GM19240 (cell line): ENCODE results near the gene ADO.

Experiments
- DNase-seq: peaks from one replicate; pipeline ENCODE4 v3.0.0; 2011; ENCODE audit warnings: low spot score; ENCODE audit not compliant: insufficient read length

Gene ADO

DNA sequence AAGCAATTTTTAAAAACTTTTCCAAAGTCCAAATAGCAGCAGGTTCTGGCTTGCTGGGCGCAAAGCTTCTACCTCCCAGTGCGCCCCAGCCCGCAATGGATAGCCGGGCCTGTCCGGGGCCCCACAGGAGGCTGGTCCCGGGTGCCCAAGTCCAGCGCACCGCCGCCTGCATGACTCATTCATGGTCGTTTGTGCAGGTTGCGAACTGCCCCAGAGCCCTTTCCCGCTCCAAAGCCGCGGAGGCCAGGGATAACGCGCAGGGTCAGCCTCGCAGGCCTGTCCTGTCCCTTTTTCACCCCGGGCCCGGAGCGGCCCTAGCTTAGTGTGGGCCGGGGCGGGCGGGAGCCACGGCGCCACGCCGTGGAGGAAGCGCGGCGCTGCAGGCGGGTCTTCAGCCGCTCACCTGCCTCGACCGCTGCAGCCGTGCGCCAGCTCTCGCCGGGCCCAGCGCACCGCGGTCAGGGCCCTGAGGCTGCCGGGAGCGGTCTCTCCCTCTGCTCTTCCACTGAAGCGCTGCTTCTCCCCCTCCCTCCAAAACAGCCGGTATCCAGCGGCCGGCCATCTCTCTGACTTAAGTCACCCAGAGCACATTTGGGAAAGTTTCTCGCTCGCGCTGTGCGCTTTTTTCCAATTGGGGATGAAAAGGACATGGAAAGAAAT lies 13.4 kb downstream of the ADO start:
- DNase-seq, result peak; percentile 62

DNA sequence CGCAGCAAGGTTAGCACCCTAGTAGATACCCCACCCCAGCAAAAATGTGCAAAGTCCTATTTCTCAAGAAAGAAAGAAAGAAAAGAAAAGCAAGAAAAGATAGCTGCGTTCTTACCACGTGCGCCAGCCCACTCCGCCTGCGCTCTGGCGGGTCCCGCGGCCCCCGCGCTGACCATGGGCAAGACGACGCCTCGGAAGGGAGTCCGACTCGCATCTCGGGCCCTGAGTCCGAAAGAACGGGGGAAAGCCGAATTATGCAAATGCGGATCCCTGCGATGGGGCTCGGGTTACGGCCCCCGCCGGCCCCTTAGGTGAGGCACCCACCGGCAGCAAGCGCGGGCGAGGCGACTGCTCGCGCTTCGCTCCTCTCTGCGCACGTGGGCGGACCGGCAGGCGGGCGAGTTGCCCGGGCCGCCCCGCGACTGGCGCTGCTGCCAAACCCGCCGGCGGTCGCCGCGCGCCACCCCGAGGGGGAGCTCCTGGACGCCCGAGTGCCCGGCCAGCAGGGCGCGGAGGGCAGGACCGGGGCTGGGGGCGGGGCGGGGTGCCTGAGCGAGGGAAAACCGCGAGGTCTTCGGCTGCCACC lies 14.0 kb downstream of the ADO start:
- no peak for DNase-seq

DNA sequence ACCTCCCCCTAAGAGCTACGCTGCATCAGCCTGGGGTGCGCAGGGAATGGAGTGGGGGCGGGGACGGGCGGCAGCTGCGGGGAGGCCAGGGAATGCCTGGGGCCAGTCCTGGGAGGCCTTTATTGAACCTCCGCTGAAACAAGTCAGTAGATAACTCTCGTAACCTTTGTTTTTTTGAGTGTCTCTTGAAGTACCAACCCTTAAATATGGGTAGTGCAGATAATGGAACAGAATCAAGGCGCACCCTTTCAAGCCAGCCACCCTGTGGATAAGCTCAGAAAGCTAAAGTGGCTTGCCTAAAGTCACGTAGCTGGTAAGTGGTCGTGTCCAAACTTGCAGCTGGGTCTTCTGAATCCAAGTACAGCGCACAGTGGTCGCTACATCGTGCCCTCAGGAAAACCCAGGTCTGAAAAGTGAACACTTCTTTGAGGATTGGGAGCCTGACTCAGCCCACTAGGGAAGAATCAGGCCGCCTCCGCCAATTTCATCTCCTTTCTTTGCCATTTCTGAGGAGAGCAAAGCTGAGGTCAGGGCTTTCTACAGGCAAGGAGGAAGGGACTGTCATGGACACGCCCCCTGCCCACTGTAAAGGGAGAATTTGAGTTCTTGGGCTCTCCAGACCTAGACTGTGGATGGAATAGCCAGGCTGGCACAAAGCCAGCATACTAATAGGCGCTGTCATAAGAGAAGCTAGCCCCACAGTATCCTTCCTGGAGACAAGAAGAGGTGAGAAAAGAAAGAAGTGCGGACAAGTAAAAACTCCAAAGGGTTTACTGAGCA lies 14.8 kb downstream of the ADO start:
- DNase-seq, result no peak

DNA sequence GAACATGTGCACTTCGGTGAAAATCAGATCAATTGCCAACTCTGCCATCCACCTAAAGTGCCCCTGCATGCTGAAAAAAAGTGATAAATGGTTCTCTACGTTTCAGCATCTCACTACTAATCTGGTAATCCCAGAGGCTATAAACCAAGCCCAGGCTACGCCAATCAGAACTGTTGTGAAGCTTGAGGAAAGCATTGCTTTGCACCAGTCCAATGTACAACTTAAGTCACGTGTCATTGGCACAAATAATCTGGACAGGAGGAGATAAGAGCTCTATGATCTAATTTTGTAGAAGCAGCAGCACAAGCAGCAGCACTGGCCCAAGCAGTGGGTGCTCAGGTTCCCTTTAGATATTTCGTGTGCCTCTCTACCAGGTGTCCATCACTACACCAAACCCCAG lies 16.1 kb downstream of the ADO start:
- no peak for DNase-seq

DNA sequence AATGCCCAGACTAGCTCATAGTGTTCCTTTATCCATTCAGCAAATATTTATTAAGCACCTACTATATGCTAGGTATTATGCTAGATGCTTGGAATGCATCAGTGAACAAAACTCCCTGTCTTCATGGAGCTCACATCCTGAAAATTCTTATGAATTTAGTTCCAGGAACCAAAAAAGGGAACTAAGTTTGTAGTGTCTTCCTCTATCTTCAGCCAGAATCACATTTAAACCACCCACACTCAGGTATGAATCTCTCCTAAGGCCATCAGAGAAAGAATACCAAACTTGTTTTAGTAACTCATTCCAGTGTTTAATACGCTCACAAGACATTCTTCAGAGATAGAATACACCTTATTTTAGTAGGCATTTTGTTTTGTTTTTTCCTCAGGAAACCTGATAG lies 21.8 kb downstream of the ADO start:
- no peak for DNase-seq

DNA sequence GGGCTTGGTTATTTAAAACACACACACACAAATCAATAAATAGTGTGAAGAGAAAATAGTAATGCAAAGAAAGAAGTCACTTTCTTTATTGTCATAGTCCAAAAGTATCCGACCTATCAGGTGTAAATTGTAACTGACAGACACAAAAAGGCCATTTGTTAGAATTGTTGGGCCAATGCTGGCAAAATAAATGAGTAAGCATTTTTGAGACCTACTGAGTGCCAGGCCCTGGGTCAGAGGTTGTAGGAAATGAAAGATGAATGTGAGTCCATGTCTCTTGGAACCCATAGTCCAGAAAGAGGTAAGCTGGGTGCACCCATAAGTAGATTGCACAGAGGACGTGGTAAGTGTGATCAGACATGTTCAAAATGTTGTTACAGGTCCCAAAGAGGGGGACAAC lies 25.1 kb downstream of the ADO start:
- no peak for DNase-seq

DNA sequence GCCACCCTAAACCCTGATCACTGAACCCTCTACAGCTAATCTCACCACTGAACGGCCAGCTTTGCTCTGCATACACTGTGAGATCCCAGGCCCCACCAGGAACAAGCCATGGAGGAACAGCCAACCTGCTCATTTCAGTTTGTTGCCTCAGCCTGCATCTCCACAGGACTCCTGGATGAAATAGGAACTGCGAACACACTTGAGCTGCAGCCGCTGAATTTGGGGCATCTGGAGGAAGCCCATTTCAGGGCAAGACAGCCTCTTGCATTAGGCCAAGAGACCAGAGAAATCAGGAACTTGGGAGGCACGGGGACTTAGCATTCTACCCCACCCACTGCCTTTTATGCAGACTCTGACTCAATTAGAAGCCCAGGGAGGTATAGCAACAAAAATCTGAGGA lies 26.2 kb downstream of the ADO start:
- DNase-seq, result no peak

DNA sequence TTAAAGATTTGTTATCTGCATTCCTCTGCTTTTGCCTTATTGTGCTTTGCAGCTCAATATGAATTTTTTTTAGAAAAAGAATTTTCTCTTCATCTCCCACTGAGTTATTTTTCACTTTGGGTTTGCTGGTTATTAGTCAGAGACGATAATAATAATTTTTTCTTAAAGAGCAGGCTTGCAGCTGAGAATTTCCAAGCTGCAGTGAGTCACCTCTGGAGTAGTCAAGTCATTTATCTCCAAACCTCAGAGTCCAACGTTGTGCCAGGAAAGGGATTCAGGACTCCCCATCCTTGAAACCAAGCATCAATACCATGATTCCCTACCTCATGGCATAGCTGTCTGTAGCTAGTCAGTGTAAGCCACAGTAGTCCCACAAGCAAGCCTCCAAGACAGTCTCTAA lies 26.8 kb downstream of the ADO start:
- no peak for DNase-seq

DNA sequence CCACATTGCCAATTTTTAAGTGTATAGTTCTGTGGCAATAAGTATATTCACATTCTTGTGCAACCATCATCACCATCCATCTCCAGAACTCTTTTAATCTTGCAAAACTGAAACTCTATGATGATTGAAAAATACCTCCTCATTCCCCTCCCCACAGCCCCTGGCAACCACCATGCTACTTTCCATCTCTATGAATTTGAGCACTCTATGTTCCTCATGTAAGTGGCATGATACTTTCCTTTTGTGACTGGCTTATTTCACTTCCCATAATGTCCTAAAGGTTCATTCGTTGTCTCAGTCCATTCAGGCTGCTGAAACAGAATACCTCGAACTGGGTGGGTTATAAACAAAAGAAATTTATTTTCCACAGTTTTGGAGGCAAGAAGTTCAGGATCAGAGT lies 35.1 kb downstream of the ADO start:
- no peak for DNase-seq

DNA sequence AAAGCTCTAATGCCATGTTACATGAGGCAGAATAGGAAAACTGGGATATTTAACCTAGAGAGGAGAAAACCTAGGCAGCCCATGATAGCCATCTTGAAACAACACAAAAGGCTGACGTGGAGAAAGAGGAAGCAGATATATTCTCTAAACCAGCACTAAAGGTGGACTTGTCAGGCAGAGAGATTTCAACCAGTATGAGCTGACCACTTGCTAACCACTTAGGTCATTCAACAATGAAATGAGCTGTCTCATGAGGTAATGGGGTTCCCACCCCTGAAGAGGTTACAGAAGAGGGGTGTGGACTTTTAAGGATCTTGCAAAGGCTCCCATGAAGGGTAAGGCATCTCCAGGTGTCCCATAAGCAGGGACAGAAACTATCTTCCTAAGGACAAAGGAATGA lies 38.5 kb downstream of the ADO start:
- no peak for DNase-seq

DNA sequence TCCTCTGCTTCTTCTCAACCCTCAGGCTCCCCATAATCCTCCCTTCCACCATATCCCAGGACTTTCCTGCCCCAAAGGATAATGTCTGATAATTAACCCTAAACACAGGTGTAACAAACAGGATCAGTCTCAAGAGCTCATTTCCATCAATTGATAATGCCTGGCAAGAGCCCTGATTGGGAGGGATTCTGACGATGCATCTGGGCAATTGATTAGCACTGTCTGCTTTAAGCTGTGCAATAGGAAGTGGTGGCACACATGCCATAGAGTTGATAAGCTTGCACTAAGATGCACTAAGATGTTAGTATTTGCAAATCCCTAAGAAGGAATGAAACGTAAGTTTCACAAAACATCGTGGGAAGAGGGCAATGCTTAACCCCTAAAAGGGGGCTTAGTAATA lies 39.1 kb downstream of the ADO start:
- no peak for DNase-seq

DNA sequence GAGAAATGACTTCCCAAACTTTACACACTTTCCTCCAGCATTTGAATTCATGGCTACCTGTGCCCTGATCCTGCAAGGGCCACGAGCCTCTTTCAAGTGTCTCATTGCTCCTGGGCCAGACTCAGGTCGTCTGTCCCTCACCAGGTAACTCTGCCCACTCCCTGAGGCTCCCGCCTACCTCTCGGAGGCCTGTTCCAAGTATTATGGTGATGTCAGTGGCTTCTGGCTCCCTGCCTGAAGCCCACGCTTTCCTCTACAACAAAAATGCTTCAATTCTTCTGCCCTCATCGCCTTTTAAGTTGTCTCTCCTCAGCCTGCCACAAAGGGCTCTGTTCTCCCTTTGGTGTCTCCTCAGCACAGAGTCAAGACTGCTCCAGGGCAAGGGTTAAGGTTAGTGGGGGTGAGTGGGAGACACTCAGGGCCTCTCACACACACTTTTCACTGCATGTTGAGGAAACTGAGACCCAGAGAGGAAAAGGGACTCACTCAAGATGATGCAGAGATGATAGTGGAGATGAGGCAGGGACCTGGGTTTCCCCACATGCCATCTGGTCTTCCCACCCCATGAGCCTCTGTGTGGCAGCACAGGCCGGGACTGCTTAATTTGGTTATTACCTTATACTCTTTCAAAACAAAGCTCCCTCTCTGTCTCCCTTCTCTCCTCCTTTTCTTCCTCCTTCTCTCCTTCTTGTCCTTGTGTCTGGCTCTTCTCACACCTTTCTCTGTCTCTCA lies 39.9 kb downstream of the ADO start:
- no peak for DNase-seq

DNA sequence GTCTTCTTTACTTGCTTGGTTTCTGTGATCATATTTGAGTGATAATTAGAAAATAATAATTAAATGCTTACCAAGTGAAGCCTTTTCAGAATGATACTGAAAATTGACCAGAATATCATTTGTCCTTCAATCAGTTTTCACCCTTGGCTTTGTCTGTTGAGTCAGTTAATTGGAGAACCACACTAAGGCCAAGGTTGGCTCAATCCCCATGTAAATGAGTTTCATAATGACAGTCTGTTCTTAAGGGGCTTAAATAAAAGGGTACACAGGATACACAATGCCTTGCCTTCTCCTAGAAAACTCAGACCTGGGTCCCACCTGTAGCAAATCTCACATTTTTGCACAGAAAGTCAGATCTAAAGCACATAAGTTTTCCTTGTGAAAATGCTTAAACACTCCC lies 42.9 kb downstream of the ADO start:
- DNase-seq, result no peak

DNA sequence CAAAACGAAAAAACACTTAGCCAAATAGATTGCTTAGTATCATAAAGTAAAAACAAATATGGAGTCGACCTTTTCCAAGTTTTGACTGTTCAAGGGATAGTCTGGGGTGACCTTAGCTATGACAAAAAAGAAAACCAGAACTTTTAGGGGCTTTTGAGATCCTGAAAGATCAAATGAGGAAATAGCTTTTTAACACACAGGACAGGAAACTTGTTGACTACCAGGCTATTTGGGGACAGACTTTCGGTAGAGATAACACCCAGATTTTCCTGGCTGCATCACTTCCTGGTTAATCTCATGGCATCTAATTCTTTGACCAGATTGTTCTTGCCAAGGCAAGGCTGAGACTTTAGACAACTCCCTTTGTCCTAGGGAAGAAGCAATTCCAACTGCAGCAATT lies 46.1 kb downstream of the ADO start:
- no peak for DNase-seq

DNA sequence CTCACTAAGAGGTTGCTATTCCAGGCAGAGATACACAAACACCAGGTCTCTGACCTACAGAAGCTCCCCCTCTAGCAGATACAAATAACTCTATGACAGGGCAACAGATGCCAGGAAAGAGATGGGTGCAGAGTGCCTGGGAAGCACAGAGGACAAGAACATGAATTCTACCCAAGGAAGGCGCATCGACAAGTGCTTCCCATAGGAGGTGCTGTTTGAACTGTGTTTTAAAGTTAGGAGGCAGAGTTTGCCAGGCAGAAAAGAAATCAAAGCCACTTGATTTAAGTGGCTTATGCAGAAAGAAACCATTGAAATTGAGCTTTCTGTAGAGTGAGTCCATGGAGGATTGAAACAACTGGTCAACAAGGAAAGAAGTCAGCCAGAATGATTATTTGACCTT lies 46.9 kb downstream of the ADO start:
- no peak for DNase-seq

DNA sequence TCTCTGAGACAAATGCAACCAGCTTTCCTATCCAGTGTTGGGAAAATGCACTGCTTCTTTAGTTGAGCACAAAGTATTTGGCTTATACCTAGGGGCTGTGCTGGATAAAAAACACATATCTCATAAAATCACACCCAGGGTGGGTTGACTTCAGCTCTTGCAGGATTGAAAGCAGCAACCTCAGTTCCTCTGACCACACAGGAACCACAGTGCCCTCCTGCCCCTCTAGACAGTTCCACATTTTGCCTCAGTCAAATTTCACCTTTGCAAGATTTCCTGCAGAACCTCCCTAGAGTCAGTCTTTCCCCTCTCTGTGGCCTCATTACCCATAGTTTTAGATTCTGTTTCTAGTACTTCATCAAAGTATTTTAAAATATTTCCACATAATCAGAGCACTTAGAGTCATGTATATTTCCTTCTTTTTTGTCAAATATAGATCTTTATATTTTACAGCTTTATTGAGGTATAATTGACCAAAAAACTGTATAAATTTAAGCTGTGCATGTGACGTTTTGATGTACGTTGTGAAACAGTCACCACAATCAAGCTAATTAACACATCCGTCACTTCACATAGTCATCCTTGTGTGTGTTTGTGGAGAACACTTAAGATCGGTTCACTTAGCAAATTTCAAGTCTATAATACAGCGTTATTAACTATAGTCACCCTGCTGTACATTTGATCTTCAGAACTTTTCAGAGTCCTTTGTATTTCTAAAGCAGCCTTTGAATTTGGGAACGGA lies 48.6 kb downstream of the ADO start:
- no peak for DNase-seq

DNA sequence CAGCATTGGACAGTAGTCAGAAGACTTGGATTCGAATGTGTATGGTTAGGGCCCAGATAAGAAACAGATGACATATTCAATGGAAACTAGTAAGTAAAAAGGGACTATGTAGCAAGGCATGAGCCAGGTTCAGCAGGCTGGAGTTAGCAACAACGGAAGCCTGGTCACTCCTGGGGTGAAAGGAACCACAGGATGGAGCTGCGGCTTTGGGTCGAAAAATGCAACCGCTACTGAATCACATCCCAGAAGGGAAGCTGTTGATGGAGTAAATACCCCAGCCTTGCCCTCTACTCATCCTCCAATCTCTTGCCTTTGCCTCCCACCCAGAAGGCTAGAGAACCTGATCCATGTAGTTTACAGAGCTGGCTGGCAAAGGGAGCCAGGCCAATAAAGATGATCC lies 49.2 kb downstream of the ADO start:
- DNase-seq, result no peak

DNA sequence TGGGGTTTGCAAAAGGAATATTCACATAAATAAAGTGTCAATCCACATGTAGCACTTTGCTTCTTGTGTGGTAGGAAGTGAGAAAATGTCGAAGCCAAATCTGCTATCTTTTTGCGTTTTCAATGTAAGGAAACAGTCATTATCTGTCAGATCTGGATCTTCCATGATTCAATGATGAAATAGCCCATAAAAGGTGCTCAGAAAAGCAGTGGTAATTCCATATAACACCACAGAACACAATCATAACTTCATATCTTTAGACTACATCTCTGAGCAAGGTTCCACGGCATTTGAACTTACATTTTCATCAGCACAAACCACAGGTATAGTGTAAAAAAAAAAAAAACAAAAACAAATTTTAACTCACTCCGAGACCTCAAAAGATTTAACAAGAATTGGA lies 51.5 kb downstream of the ADO start:
- no peak for DNase-seq
